ENCODE results near the gene ANKMY2. TPM values are rescaled to one million over a fixed set of nuclear protein-coding genes. Genes with fewer than 3 reads are reported as not detected.

The ANKMY2 gene
- total RNA-seq, 1 donor from 2014 or later = 13.8 TPM

DNA sequence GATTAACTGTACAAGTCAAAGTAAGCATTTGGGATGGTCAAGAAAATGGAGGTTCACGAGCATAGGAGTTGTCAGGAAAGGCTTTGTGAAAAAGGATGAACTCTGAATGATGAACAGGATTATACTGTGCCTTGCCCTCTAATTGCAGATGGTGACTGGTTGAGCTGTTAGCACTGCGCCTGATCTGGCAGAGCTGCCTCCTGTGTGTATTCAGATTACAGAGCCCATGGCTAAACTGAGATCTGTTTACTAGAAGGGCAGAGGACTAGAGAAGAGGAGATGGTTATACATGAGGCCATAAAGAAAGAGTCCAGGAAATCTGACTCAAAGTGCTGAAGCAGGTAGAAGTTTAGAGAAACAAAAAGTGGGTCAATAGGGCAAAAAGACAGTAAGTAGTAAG, 89.2 kb downstream of the ANKMY2 start:
- intact Hi-C loops (cut with DNase I) = no loop called here
- Histone ChIP-seq H3K27me3 (no peaks in the 10 kb centered on the region), H3K36me3 (no peaks in the 10 kb centered on the region), H3K4me1 (no peaks in the 10 kb centered on the region), H3K9me3 (no peaks in the 10 kb centered on the region), H3K4me3 (no peak overlapping the region), H3K27ac (no peak overlapping the region)
- no peak for DNase-seq (ENCODE audit: extremely low spot score in 2 of 2)
- TF ChIP-seq POLR2AphosphoS5 (IDR thresholded peaks at IDR 0.05; ENCODE audit: insufficient read depth in 1 of 2, low read depth in 1 of 2) = no peak
- no peak for TF ChIP-seq POLR2A (IDR thresholded peaks at IDR 0.05)
- TF ChIP-seq, protein P1, sequence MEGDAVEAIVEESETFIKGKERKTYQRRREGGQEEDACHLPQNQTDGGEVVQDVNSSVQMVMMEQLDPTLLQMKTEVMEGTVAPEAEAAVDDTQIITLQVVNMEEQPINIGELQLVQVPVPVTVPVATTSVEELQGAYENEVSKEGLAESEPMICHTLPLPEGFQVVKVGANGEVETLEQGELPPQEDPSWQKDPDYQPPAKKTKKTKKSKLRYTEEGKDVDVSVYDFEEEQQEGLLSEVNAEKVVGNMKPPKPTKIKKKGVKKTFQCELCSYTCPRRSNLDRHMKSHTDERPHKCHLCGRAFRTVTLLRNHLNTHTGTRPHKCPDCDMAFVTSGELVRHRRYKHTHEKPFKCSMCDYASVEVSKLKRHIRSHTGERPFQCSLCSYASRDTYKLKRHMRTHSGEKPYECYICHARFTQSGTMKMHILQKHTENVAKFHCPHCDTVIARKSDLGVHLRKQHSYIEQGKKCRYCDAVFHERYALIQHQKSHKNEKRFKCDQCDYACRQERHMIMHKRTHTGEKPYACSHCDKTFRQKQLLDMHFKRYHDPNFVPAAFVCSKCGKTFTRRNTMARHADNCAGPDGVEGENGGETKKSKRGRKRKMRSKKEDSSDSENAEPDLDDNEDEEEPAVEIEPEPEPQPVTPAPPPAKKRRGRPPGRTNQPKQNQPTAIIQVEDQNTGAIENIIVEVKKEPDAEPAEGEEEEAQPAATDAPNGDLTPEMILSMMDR (IDR thresholded peaks at IDR 0.05) = no peak

DNA sequence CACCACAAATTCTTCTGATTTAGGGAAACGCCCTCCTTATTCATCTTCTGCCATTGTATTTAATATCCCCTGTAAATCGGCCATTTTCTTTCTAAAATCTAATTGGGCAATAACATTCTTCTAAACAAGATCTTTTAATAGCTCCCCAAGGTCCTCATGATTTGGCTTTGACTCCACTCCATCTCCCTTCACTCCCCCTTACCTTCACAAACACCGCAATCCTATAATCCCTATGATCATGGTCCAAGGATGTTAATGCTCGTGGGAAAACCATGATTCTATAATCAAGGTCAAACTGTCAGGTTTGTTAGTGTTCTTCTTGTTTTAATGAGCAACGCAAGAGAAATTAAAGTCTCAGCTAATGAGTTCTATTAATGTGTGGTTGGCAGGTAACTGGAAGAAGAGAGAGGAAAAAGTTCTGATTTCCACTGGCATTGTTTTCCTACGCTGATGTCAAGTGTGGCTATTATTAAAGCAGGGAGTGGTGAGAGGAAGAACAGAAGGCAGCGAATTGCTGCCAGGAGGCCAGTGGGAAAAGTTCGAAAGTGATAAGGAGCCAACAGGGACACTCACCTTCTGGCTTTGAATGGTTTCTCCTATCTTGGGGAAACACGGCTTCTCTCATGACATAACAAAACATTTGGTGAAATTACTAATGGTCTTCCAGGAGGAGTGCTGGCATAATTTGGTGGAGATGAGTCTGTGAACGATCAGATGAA, 90.9 kb downstream of the ANKMY2 start:
- Histone ChIP-seq H3K27me3 (no peaks in the 10 kb centered on the region), H3K36me3 (no peaks in the 10 kb centered on the region), H3K27ac (no peak overlapping the region), H3K9me3 (no peaks in the 10 kb centered on the region), H3K4me3 (no peak overlapping the region), H3K4me1 (no peaks in the 10 kb centered on the region)
- intact Hi-C loops (cut with DNase I) = no loop called here
- TF ChIP-seq POLR2A (IDR thresholded peaks at IDR 0.05) (no peak), POLR2AphosphoS5 (IDR thresholded peaks at IDR 0.05; ENCODE audit: insufficient read depth in 1 of 2, low read depth in 1 of 2) (no peak)
- TF ChIP-seq, protein P1 (IDR thresholded peaks at IDR 0.05) = no peak
- no peak for DNase-seq (ENCODE audit: extremely low spot score in 2 of 2)

DNA sequence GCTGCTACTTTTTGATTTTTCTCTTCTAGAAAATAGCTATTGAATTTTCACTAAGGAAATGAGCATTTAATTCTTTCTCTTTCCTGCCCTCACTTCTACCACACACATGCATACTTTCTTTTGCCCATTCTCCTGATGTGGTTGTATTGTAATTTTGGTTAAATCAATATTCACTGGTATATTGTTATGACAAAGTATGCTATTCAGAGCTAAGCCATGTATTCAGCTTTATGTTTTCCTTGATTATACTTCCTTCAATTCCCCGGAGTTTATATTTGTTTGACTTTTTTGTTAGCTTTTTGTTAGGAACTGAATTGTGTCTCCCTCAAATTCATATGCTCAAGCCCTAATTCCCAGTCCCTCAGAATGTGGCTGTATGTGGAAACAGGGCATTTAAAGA, 94.9 kb downstream of the ANKMY2 start:
- no peak for DNase-seq (ENCODE audit: extremely low spot score in 2 of 2)
- Histone ChIP-seq H3K27me3 (no peaks in the 10 kb centered on the region), H3K36me3 (no peaks in the 10 kb centered on the region), H3K4me1 (no peaks in the 10 kb centered on the region), H3K27ac (no peak overlapping the region), H3K4me3 (no peak overlapping the region), H3K9me3 (no peaks in the 10 kb centered on the region)
- intact Hi-C loops (cut with DNase I) = no loop called here
- TF ChIP-seq, protein P1 (IDR thresholded peaks at IDR 0.05) = no peak
- no peak for TF ChIP-seq POLR2AphosphoS5 (IDR thresholded peaks at IDR 0.05; ENCODE audit: insufficient read depth in 1 of 2, low read depth in 1 of 2)
- TF ChIP-seq POLR2A (IDR thresholded peaks at IDR 0.05) = no peak

Other genes starting within 250 kb of the ANKMY2 start
- gene CRPPA, start 224.2 kb downstream of the ANKMY2 start, total RNA-seq = 1.2 TPM
- 5.9 TPM for gene SOSTDC1, start 180.0 kb downstream of the ANKMY2 start, total RNA-seq
- gene LRRC72, start 118.9 kb downstream of the ANKMY2 start, total RNA-seq = not detected
- 61.4 TPM for gene BZW2, start 427 bp upstream of the ANKMY2 start, total RNA-seq
- 13.8 TPM for gene TSPAN13, start 108.0 kb upstream of the ANKMY2 start, total RNA-seq
- not detected for gene AGR2, start 159.2 kb upstream of the ANKMY2 start, total RNA-seq
- gene AGR3, start 236.2 kb upstream of the ANKMY2 start, total RNA-seq = not detected

All from vagina (tissue), 2 donors.